GM12892 (cell line): ENCODE results near the gene C1S.

ENCODE experiments used
- POLR2A ChIP-seq: IDR thresholded peaks from 2 replicates; pipeline ENCODE4 v1.6.1; 2011; ENCODE audit warnings: low read depth, low read length, control low read depth
- POLR2AphosphoS5 ChIP-seq: IDR thresholded peaks from 2 replicates; pipeline ENCODE4 v1.6.1; 2011; ENCODE audit warnings: low read depth, low read length, control low read depth

DNA sequence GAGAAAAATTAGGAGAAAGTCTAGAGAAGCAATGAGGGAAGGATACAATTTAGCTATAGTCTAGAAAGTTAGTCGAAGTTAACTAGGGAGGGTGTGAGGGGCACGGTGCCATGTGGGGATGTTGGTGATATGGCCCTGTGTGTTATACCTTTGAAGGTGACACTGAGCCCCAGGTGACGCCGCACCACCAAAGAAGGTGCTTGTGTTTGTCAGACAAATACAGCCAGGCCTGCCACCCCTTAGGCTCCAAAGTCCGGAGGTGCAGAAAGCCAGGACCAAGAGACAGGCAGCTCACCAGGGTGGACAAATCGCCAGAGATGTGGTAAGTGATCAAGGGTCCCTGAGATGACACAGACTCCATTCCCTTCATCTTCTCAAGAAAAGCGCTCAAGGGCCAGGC is 1.1 kb downstream of the C1S start:
- TF ChIP-seq POLR2A (no peak), POLR2AphosphoS5 (no peak)
